NCI-H748 (cell line): Measurements from ENCODE around the gene GPX7.
A peak's percentile ranks its signal among the peaks of the same experiment; 100 is the strongest.

Experiments used
- DNase-seq: peaks from one replicate; lab custom pipeline; 2025; ENCODE audit not compliant: unreplicated experiment; lab: John Stamatoyannopoulos, UW

GPX7 gene

GRCh38 chr1:52628614-52629324, 26.6 kb downstream of the GPX7 start:
- DNase-seq, result no peak

GRCh38 chr1:52629325-52629643, 27.1 kb downstream of the GPX7 start:
- peak; percentile 19 for DNase-seq

DNA sequence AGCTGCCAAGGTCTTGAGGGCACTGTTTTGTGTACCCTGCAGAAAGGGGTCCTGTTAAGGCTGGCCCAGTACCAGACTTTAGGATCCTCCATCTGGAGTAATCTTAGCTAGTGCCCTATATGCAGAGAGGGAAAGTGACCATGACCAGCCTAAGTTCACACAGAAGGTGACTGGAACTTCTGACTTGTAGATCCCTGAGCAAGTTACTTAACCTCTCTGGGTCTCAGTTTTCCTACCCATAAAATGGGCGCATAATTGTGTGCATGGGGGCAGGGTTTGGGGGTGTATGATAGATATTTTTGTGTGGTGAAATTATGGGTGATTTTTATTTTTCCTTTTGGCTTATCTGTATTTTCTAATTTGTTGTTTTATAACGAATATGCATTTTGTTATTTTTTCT, 27.5 kb downstream of the GPX7 start:
- no peak for DNase-seq

GRCh38 chr1:52631759-52632331, 29.7 kb downstream of the GPX7 start:
- no peak for DNase-seq

DNA sequence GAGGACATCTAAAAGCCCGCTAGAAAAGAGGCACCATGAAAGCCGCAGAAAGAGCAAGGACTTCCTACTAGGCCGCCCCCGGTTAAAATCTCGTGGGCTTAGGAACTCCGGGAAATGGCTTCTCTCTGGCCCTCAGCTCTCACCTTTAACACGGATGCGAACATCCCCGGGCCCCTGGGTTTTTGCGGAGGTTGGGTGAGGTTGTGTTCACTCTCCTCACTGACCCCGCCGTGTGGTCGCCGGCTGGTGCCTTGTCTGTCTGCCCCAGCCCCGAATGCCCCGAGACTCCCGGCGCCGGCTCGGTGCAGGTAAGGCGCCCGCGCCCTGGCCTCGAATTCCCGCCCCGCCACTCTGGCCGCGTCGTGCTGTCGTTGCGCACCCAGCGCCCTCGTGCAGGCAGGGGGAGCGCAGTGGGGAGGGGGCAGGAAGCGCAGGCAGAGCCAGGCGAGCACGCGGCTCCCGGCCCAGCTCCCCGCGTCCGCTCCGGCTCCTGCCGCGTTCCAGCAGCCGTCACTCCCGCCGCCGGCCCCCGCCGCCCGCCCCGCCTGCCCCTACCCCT, 30.6 kb downstream of the GPX7 start, which contains the start of gene SHISAL2A:
Gene SHISAL2A, plus strand, starts transcription at position 437 of the 559 bp plus-strand sequence. CDS start 326 bp downstream, outside the sequence.
- DNase-seq, result peak; percentile 79

GRCh38 chr1:52633291-52633754, 31.2 kb downstream of the GPX7 start:
- peak; percentile 75 for DNase-seq

DNA sequence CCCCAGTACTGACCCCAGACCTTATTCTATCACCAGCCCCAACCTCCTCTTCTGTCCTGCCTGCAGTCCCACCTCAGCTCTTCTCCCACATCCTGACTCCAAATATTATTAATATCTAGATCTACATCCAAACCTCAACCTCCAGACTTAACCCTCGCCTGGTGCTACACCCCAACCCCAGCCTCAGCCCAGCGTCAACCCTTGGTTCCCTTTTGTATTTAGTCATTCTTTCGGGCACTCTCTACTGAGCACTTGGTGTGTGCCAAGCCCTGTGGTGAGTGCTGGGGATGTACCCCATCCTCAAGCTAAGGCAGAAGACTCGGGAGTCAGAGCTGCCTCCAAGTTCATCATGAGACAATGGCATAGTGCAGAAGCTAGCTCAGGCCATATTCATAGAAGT, 31.9 kb downstream of the GPX7 start:
- no peak for DNase-seq

DNA sequence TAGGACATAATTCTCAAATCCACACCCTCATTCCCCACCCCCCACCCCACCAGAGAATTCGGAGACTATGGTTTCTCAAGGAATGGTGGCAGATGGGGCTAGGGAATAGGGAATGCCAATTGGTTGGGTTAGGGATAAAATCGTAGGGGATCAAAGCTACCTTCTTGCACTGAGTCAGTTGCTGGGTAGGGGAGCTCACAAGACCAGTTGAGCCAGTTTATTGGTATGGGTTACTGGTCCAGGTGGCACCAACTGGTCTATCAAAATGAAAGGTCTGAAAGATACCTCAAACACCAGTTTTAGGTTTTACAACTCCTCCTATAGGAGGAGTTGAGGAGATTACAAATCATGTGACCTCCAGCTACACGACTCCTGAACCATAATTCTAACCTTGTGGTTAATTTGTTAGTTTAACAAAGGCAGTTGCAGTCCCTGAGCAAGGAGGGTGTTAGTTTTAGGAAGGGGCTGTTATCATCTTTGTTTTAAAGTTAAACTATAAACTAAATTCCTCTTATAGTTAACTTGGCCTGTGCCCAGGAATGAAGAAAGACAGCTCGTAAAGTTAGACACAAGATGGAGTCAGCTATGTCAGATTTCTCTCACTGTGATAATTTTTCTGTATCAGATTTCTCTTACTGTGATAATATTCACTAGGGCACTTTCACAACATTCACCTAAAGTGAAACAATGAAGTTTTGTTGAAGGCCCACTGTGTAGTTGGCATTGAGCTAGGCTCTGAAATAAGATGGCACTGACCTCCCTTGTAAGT, 33.3 kb downstream of the GPX7 start:
- no peak for DNase-seq

- no peak for DNase-seq
Measured at GRCh38 chr1:52636721-52637695, 34.8 kb downstream of the GPX7 start.

- no peak for DNase-seq
Measured at GRCh38 chr1:52637946-52638345, 35.8 kb downstream of the GPX7 start.

GRCh38 chr1:52640697-52641096, 38.5 kb downstream of the GPX7 start:
- no peak for DNase-seq

GRCh38 chr1:52641307-52641706, 39.1 kb downstream of the GPX7 start:
- DNase-seq, result no peak

DNA sequence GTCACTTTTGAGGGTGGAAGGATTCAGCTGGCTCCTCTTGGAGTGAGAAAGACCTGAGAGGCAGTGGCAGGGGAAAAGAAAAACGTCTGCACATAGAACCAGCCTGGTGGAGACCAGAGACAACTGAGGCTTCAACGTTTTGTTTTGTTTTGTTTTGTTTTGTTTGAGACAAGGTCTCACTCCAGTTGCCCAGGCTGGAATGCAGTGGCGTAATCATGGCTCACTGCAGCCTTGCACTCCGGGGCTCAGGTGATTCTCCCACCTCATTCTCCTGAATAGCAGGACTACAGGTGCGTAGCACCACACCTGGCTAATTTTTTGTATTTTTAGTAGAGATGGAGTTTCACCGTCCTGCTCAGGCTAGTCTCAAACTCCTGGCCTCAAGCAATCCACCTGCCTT, 43.1 kb downstream of the GPX7 start:
- no peak for DNase-seq

GRCh38 chr1:52651904-52652303, 49.7 kb downstream of the GPX7 start:
- no peak for DNase-seq

- DNase-seq, result no peak
Measured at GRCh38 chr1:52653207-52653849, 51.2 kb downstream of the GPX7 start.

- no peak for DNase-seq
Measured at GRCh38 chr1:52654063-52654462, 51.9 kb downstream of the GPX7 start.

DNA sequence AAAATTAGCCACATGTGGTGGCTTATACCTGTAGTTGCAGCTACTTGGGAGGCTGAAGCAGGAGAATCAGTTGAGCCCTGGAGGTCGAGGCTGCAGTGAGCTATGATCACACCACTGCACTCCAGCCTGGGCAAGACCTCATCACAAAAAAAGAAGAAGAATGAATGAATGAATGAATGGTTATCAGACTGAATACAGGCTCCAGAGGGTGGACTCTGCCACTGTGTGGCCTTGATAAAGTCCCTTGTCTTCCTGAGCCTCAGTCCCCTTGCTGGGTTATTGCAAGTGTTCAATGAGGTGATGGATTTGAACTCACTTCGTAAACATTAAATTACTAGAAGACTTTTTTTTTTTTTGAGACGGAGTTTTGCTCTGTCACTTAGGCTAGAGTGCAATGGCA, 55.5 kb downstream of the GPX7 start:
- no peak for DNase-seq
